Liver (tissue), 9 donors: ENCODE results near the gene STK32C. TPM values are rescaled to one million over a fixed set of nuclear protein-coding genes. Genes with fewer than 3 reads are reported as not detected.

ENCODE experiments used
- DNase-seq: peaks from one replicate; pipeline ENCODE4 v3.0.0-alpha.2; 2017; ENCODE audit warnings: low spot score
- H3K27ac ChIP-seq, 2 donors: one replicate each; pipeline ENCODE4 v1.7.0; 2013; ENCODE audit warnings: inconsistent platforms in 2 of 2, low read length in 2 of 2, control low read depth in 1 of 2, low read depth in 1 of 2, mild to moderate bottlenecking in 1 of 2
- H3K27me3 ChIP-seq, 4 donors: one replicate each; pipeline versions ENCODE4 v1.6.1 to v1.7.0; 2013; ENCODE audit warnings: low read length in 3 of 4, inconsistent platforms in 1 of 4, mild to moderate bottlenecking in 1 of 4, moderate library complexity in 1 of 4; ENCODE audit not compliant: control insufficient read depth in 4 of 4, insufficient read depth in 4 of 4
- H3K36me3 ChIP-seq, 4 donors: one replicate each; pipeline versions ENCODE4 v1.6.1 to v1.7.0; 2013; ENCODE audit warnings: low read length in 3 of 4, mild to moderate bottlenecking in 3 of 4, low read depth in 1 of 4, moderate library complexity in 1 of 4; ENCODE audit not compliant: control insufficient read depth in 4 of 4, insufficient read depth in 3 of 4
- H3K4me1 ChIP-seq, 4 donors: one replicate each; pipeline versions ENCODE4 v1.6.1 to v1.7.0; 2013; ENCODE audit warnings: low read length in 3 of 4, mild to moderate bottlenecking in 3 of 4, moderate library complexity in 1 of 4; ENCODE audit not compliant: control insufficient read depth in 4 of 4, insufficient read depth in 4 of 4
- H3K4me3 ChIP-seq, 3 donors: one replicate each; pipeline versions ENCODE4 v1.6.1 to v1.7.0; 2013; ENCODE audit warnings: low read length in 3 of 3, control low read depth in 1 of 3, low read depth in 1 of 3, mild to moderate bottlenecking in 1 of 3
- H3K9ac ChIP-seq, 2 donors: one replicate each; pipeline ENCODE4 v1.7.0; 2013; ENCODE audit warnings: low read length in 2 of 2, mild to moderate bottlenecking in 2 of 2, moderate library complexity in 2 of 2, control low read depth in 1 of 2, low read depth in 1 of 2
- H3K9me3 ChIP-seq, 4 donors: one replicate each; pipeline versions ENCODE4 v1.6.1 to v1.7.0; 2013; ENCODE audit warnings: low read length in 3 of 4; ENCODE audit not compliant: control insufficient read depth in 4 of 4
- EGR1 ChIP-seq, 2 donors: IDR thresholded peaks; 2 replicates each; pipeline ENCODE4 v1.6.1; 2016 to 2018; ENCODE audit warnings: antibody characterized with exemption in 2 of 2, low read depth in 2 of 2
- FOXA1 ChIP-seq: IDR thresholded peaks from 2 replicates; pipeline ENCODE4 v1.6.1; 2016; ENCODE audit warnings: antibody characterized with exemption
- FOXA2 ChIP-seq: IDR thresholded peaks from 2 replicates; pipeline ENCODE4 v1.6.1; 2016; ENCODE audit warnings: antibody characterized with exemption
- GABPA ChIP-seq, 2 donors: IDR thresholded peaks in 1 of 2; conservative IDR thresholded peaks in 1 of 2; 2 replicates each; pipeline ENCODE4 v1.6.1; 2016; ENCODE audit warnings: antibody characterized with exemption in 2 of 2, mild to moderate bottlenecking in 1 of 2, moderate library complexity in 1 of 2
- HNF4A ChIP-seq, 2 donors: conservative IDR thresholded peaks; 2 replicates each; pipeline ENCODE4 v1.6.1; 2016; ENCODE audit warnings: antibody characterized with exemption in 2 of 2, mild to moderate bottlenecking in 2 of 2
- HNF4G ChIP-seq: IDR thresholded peaks from 2 replicates; pipeline ENCODE4 v1.6.1; 2016; ENCODE audit warnings: antibody characterized with exemption
- JUND ChIP-seq, 2 donors: IDR thresholded peaks; 2 replicates each; pipeline ENCODE4 v1.6.1; 2016; ENCODE audit warnings: antibody characterized with exemption in 2 of 2
- NR2F2 ChIP-seq: IDR thresholded peaks from 2 replicates; pipeline ENCODE4 v1.6.1; 2016; ENCODE audit warnings: antibody characterized with exemption
- RAD21 ChIP-seq, 2 donors: IDR thresholded peaks; 2 replicates each; pipeline ENCODE4 v1.6.1; 2016; ENCODE audit warnings: antibody characterized with exemption in 2 of 2, mild to moderate bottlenecking in 2 of 2
- RXRA ChIP-seq, 2 donors: IDR thresholded peaks; 2 replicates each; pipeline ENCODE4 v1.6.1; 2017 to 2018; ENCODE audit warnings: antibody characterized with exemption in 2 of 2, mild to moderate bottlenecking in 1 of 2
- SP1 ChIP-seq: IDR thresholded peaks from 2 replicates; pipeline ENCODE4 v1.6.1; 2018; ENCODE audit warnings: antibody characterized with exemption, mild to moderate bottlenecking
- TAF1 ChIP-seq: conservative IDR thresholded peaks from 2 replicates; pipeline ENCODE4 v1.6.1; 2016; ENCODE audit warnings: antibody characterized with exemption, mild to moderate bottlenecking
- YY1 ChIP-seq: IDR thresholded peaks from 2 replicates; pipeline ENCODE4 v1.6.1; 2016; ENCODE audit warnings: antibody characterized with exemption, mild to moderate bottlenecking
- WGBS: extraction: QIAGEN DNeasy Blood & Tissue Kit; methylation state at CpG from one replicate; pipeline ENCODE4 v1.1.7; 2013; 5-methylcytosine and 5-hydroxymethylcytosine counted together
- polyA plus RNA-seq, 2 donors: library from polyadenylated mRNA; stranded (reverse) in 1 of 2; unstranded in 1 of 2; fragments of 200-250 nt in 1 of 2; fragments of >200 nt in 1 of 2; fragmentation: Nextera tagmentation in 1 of 2; extraction: Ambion mirVana in 1 of 2; gene quantifications; one replicate each; pipeline versions ENCODE4 v1.2.1 to v1.2.3, GENCODE V29; 2013 to 2015
- total RNA-seq, 2 donors: library from RNA; depleted of rRNA; stranded (reverse); fragments of >200 nt; gene quantifications; one replicate each; pipeline ENCODE4 v1.2.3, GENCODE V29; 2014
- TF ChIP-seq, protein P1 (sequence below): IDR thresholded peaks from 2 replicates; pipeline ENCODE4 v1.6.1; 2016; ENCODE audit warnings: antibody characterized with exemption, mild to moderate bottlenecking
- TF ChIP-seq, protein P2 (sequence below): fragments of 150-350 bp; IDR thresholded peaks from 2 replicates; pipeline ENCODE4 v1.5.1; 2017; ENCODE audit warnings: improper control_type of control experiment, low read depth, low read length; ENCODE audit not compliant: missing input control
- TF ChIP-seq, protein P3 (sequence below): IDR thresholded peaks from 2 replicates; pipeline ENCODE4 v1.6.1; 2016; ENCODE audit warnings: antibody characterized with exemption
- TF ChIP-seq, protein P4 (sequence below): IDR thresholded peaks from 2 replicates; pipeline ENCODE4 v1.6.1; 2016; ENCODE audit warnings: antibody characterized with exemption
- TF ChIP-seq, protein P5 (sequence below): IDR thresholded peaks from 2 replicates; pipeline ENCODE4 v1.6.1; 2016; ENCODE audit warnings: antibody characterized with exemption
- donor health status: healthy.
- donor health status: healthy.
- donor health status: healthy.
- donor health status: healthy.
- donor health status: healthy.

STK32C gene
- total and polyA plus RNA-seq, 4 donors: 1.8 to 4.6 (median 2.2) TPM

DNA sequence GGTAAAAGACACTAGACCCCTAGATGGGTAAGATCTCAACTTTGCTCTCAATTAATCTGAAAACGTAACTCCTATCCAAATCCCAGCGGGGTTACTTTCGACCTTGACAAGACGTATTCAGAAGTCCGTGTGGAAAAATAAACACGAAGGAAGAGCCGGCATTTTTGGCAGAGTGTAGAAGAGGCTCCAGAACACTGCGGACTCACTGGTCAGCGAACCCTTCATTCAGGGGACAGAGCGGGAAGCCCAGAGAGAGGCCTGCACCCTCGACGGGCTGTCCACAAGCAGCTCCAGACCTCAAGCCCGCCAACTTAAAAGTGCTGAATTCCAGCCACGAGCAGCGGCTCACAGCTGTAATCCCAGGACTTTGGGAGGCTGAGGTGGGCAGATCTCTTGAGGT, 66.3 kb downstream of the STK32C start:
- Histone ChIP-seq H3K4me1 (no peaks in the 10 kb centered on the region), H3K36me3 (no peaks in the 10 kb centered on the region), H3K27ac (no peak overlapping the region), H3K9me3 (no peaks in the 10 kb centered on the region), H3K4me3 (no peak overlapping the region), H3K27me3 (no peaks in the 10 kb centered on the region), H3K9ac (no peak overlapping the region)
- TF ChIP-seq SP1: no peak
- no peak for TF ChIP-seq EGR1 (IDR thresholded peaks at IDR 0.05; ENCODE audit: low read depth in 2 of 2)
- TF ChIP-seq, protein P1, sequence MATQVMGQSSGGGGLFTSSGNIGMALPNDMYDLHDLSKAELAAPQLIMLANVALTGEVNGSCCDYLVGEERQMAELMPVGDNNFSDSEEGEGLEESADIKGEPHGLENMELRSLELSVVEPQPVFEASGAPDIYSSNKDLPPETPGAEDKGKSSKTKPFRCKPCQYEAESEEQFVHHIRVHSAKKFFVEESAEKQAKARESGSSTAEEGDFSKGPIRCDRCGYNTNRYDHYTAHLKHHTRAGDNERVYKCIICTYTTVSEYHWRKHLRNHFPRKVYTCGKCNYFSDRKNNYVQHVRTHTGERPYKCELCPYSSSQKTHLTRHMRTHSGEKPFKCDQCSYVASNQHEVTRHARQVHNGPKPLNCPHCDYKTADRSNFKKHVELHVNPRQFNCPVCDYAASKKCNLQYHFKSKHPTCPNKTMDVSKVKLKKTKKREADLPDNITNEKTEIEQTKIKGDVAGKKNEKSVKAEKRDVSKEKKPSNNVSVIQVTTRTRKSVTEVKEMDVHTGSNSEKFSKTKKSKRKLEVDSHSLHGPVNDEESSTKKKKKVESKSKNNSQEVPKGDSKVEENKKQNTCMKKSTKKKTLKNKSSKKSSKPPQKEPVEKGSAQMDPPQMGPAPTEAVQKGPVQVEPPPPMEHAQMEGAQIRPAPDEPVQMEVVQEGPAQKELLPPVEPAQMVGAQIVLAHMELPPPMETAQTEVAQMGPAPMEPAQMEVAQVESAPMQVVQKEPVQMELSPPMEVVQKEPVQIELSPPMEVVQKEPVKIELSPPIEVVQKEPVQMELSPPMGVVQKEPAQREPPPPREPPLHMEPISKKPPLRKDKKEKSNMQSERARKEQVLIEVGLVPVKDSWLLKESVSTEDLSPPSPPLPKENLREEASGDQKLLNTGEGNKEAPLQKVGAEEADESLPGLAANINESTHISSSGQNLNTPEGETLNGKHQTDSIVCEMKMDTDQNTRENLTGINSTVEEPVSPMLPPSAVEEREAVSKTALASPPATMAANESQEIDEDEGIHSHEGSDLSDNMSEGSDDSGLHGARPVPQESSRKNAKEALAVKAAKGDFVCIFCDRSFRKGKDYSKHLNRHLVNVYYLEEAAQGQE: no peak
- TF ChIP-seq FOXA2: no peak
- no peak for TF ChIP-seq YY1
- no peak for TF ChIP-seq HNF4G
- no peak for TF ChIP-seq RAD21 (IDR thresholded peaks at IDR 0.05)
- no peak for TF ChIP-seq FOXA1
- TF ChIP-seq, protein P2, sequence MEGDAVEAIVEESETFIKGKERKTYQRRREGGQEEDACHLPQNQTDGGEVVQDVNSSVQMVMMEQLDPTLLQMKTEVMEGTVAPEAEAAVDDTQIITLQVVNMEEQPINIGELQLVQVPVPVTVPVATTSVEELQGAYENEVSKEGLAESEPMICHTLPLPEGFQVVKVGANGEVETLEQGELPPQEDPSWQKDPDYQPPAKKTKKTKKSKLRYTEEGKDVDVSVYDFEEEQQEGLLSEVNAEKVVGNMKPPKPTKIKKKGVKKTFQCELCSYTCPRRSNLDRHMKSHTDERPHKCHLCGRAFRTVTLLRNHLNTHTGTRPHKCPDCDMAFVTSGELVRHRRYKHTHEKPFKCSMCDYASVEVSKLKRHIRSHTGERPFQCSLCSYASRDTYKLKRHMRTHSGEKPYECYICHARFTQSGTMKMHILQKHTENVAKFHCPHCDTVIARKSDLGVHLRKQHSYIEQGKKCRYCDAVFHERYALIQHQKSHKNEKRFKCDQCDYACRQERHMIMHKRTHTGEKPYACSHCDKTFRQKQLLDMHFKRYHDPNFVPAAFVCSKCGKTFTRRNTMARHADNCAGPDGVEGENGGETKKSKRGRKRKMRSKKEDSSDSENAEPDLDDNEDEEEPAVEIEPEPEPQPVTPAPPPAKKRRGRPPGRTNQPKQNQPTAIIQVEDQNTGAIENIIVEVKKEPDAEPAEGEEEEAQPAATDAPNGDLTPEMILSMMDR: no peak
- no peak for TF ChIP-seq RXRA (IDR thresholded peaks at IDR 0.05)
- TF ChIP-seq, protein P3, sequence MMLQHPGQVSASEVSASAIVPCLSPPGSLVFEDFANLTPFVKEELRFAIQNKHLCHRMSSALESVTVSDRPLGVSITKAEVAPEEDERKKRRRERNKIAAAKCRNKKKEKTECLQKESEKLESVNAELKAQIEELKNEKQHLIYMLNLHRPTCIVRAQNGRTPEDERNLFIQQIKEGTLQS: no peak
- TF ChIP-seq, protein P4, sequence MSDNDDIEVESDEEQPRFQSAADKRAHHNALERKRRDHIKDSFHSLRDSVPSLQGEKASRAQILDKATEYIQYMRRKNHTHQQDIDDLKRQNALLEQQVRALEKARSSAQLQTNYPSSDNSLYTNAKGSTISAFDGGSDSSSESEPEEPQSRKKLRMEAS: no peak
- no peak for TF ChIP-seq NR2F2
- TF ChIP-seq, protein P5, sequence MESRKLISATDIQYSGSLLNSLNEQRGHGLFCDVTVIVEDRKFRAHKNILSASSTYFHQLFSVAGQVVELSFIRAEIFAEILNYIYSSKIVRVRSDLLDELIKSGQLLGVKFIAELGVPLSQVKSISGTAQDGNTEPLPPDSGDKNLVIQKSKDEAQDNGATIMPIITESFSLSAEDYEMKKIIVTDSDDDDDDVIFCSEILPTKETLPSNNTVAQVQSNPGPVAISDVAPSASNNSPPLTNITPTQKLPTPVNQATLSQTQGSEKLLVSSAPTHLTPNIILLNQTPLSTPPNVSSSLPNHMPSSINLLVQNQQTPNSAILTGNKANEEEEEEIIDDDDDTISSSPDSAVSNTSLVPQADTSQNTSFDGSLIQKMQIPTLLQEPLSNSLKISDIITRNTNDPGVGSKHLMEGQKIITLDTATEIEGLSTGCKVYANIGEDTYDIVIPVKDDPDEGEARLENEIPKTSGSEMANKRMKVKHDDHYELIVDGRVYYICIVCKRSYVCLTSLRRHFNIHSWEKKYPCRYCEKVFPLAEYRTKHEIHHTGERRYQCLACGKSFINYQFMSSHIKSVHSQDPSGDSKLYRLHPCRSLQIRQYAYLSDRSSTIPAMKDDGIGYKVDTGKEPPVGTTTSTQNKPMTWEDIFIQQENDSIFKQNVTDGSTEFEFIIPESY: no peak
- no peak for TF ChIP-seq HNF4A (conservative IDR thresholded peaks at IDR 0.05)
- no peak for TF ChIP-seq TAF1
- no peak for TF ChIP-seq GABPA (IDR thresholded peaks at IDR 0.05 in 1 of 2, conservative IDR thresholded peaks at IDR 0.05 in 1 of 2)
- TF ChIP-seq JUND (IDR thresholded peaks at IDR 0.05): no peak
- WGBS: 86% methylated on average over 15 of the region's 15 CpGs
- DNase-seq: no peak
